BJ (cell line): ENCODE results near the gene SSTR3. TPM values are rescaled to one million over a fixed set of nuclear protein-coding genes. Genes with fewer than 3 reads are reported as not detected.

Experiments used
- CTCF ChIA-PET: fragments of 350-600 bp; formaldehyde crosslinking; extraction: SDS; loops from one replicate; lab custom pipeline; 2021; ENCODE audit warnings: antibody characterized with exemption, inconsistent platforms; lab: Yijun Ruan, JAX
- POLR2A ChIA-PET: fragments of 300-600 bp; sonication (Branson Sonifier 250); formaldehyde crosslinking; extraction: SDS; loops from one replicate; lab custom pipeline; 2021; ENCODE audit warnings: antibody characterized with exemption; lab: Charles Lee
- DNase-seq: peaks from one replicate; pipeline ENCODE4 v3.0.0-alpha.2; 2011; ENCODE audit warnings: low read depth
- H3K27me3 ChIP-seq: 2 replicates; pipeline ENCODE4 v1.6.0; 2011; ENCODE audit warnings: low read length; ENCODE audit not compliant: control insufficient read depth, insufficient read depth
- H3K36me3 ChIP-seq: 2 replicates; pipeline ENCODE4 v1.5.1; 2011; ENCODE audit warnings: low read length; ENCODE audit not compliant: control insufficient read depth, insufficient read depth
- H3K4me3 ChIP-seq: 2 replicates; pipeline ENCODE4 v1.5.1; 2011; ENCODE audit warnings: low read depth, mild to moderate bottlenecking, control low read depth, low read length
- polyA plus RNA-seq: library from polyadenylated mRNA; depleted of rRNA; stranded (reverse); fragments of >200 nt; gene quantifications from 2 replicates; pipeline ENCODE4 v1.2.3, GENCODE V29; 2011
- TF ChIP-seq, protein P1 (sequence below): IDR thresholded peaks from 2 replicates; pipeline ENCODE4 v1.5.1; 2011; ENCODE audit warnings: low read depth, mild to moderate bottlenecking, control low read depth, inconsistent platforms, low read length, moderate library complexity; ENCODE audit not compliant: insufficient read depth

The SSTR3 gene
- polyA plus RNA-seq, 1 experiment: not detected

DNA sequence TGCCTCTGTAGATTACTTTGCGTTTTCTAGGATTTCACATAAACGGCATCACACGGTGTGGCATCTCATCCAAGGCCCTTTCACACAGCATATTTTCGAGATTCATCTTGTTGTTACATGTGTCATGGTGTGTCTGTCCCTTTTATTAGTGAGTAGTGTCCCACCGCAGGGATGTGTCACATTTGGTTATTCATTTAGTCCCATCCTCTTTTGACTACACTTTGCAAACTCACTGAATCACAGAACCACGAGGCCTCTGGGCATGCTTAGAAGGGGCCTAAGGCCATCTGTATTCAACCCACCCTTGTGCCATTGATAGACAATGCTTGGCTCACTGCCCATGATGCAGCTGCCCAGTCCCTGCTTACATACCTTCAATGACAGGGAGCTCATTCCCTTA is 36.0 kb upstream of the SSTR3 start:
- ChIA-PET POLR2A (no interaction called here), CTCF (interaction anchor here (0.6 to 0.7 kb wide), 2 partner anchors 11 to 1191 kb away, joined by 3 to 4 read pairs; no protein-coding TSS in a partner anchor)
- H3K36me3 ChIP-seq: no peaks in the 10 kb centered on the region
- no peak overlapping the region for H3K4me3 ChIP-seq
- DNase-seq: no peak
- peaks cover 1% of the 10 kb centered on the region for H3K27me3 ChIP-seq
- TF ChIP-seq, protein P1, sequence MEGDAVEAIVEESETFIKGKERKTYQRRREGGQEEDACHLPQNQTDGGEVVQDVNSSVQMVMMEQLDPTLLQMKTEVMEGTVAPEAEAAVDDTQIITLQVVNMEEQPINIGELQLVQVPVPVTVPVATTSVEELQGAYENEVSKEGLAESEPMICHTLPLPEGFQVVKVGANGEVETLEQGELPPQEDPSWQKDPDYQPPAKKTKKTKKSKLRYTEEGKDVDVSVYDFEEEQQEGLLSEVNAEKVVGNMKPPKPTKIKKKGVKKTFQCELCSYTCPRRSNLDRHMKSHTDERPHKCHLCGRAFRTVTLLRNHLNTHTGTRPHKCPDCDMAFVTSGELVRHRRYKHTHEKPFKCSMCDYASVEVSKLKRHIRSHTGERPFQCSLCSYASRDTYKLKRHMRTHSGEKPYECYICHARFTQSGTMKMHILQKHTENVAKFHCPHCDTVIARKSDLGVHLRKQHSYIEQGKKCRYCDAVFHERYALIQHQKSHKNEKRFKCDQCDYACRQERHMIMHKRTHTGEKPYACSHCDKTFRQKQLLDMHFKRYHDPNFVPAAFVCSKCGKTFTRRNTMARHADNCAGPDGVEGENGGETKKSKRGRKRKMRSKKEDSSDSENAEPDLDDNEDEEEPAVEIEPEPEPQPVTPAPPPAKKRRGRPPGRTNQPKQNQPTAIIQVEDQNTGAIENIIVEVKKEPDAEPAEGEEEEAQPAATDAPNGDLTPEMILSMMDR: no peak

DNA sequence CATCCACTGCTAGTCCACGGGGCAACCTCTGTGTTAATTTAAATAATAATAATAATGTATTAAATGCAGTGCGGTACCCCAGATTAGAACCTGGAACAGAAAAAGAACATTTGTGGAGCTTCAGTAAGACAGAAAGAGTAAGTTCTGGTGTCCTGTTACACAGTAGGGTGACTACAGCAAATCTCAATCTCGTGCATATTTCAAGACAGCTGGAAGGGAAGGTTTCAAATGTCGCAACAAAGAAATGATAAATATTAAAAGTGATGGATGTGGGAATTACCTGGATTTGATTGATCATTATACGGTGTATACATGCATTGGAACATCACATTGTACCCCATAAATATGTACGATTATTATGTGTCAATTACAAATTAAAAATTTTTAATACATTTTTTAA is 33.5 kb upstream of the SSTR3 start:
- Histone ChIP-seq H3K36me3 (no peaks in the 10 kb centered on the region), H3K4me3 (no peak overlapping the region), H3K27me3 (no peaks in the 10 kb centered on the region; the same call in 1 of the 2 replicates)
- ChIA-PET CTCF (interaction anchor here (0.9 to 6.9 kb wide), 4 partner anchors 15 to 21 kb away, joined by 3 to 83 read pairs (median 6); no protein-coding TSS in a partner anchor), POLR2A (no interaction called here)
- TF ChIP-seq, protein P1: no peak
- DNase-seq: no peak

DNA sequence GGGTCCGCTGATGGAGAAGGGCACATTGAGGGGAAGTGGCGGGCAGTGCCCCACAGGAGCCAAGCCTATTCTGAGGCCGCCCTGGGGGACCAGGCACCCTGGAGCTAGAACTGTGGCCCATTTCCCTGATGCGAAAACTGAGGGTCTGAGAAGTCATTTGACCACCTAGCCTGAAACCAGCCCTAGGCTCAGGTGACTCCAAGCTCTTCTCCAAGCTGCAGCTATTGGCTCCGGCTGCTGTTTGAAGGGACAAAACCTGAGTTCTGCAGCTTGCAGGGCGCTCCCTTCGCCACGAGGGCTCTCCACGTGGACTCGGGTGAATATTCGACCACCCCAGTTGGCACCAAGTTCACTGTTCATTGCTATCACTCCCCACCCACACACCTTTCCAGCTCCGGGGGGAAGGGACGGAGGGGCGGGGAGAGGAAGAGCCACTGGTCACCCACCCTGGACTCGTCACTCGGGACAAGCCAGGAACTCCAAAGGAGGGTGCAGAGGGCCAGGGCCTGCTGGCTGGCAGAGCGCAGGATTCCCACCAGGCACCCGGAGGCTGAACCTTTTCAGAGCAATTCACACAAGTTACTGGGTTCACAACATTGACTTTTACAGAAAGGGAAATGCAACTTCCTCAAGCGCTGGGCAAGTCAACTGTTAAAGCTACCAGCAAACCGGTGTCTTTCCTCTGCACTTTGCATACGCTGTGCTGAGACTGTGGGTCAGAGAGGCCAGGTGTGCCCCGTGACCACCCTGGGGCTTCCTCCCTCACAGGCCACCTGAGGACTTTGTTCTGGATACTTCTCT is 32.8 kb upstream of the SSTR3 start:
- ChIA-PET CTCF (interaction anchor here (0.6 to 6.9 kb wide), 6 partner anchors 15 to 48 kb away, joined by 3 to 83 read pairs (median 6); no protein-coding TSS in a partner anchor), POLR2A (no interaction called here)
- no peak for DNase-seq
- TF ChIP-seq, protein P1: no peak
- H3K4me3 ChIP-seq: no peak overlapping the region
- no peaks in the 10 kb centered on the region; the same call in 1 of the 2 replicates for H3K27me3 ChIP-seq
- H3K36me3 ChIP-seq: no peaks in the 10 kb centered on the region

DNA sequence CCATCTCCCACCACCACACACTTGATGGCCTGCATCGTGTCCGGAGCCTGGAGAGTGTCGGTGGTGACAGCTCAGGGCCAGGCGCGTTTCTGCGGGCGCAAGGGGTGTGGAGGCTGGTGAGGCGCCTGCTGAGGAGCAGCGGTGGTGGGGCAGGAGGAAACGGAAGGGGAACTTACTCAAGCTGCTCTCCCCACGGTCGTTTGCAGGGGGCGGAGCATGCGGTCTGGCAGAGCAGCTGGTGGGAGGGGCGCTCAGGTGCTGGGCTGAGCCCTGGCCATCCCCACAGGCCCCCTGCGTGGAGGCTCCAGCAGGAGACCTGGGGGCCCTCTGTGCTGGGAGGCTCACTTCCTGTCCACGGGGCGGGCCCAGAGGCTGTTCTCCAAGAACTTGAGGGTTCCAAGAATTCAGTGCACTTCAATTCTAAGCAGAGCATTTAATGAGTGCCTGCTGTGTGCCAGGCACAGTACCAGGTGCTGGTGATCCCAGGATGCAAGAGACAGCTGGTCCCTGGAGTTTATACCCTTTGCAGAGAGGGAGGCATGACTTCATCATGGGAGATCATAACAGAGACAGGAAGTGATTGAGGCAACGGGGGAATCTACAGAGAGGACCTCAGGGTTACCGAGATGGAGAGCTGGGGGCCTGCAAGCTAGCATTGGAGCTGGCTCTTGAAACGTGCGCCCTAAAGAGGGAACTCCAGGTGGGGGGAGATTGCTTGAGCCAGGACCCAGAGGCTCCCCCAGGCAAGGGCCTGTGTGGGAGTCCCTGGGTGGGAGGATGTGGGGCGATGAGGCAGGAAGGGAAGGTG is 32.0 kb upstream of the SSTR3 start, which contains the start of gene RAC2:
Gene RAC2, minus strand, starts transcription at position 156 of the 808 bp plus-strand sequence. Its CDS starts 121 bp downstream, at position 35.
- CTCF ChIA-PET: interaction anchor here (0.6 to 6.9 kb wide), 6 partner anchors 16 to 200 kb away, joined by 3 to 83 read pairs (median 6); no protein-coding TSS in a partner anchor
- Histone ChIP-seq H3K4me3 (peak within 1 kb of the TSS; percentile 39), H3K36me3 (no peaks in the 10 kb centered on the region), H3K27me3 (no peaks in the 10 kb centered on the region; the same call in 1 of the 2 replicates)
- POLR2A ChIA-PET: no interaction called here
- TF ChIP-seq, protein P1: no peak
- DNase-seq: no peak
